SIG-M5 treated with dmso at 0.1 percent for 504 hours (cell line): ENCODE results near the gene ADORA1.

Source experiments
- DNase-seq: peaks from one replicate; lab custom pipeline; 2025; ENCODE audit not compliant: unreplicated experiment; lab: John Stamatoyannopoulos, UW

ADORA1 gene

DNA sequence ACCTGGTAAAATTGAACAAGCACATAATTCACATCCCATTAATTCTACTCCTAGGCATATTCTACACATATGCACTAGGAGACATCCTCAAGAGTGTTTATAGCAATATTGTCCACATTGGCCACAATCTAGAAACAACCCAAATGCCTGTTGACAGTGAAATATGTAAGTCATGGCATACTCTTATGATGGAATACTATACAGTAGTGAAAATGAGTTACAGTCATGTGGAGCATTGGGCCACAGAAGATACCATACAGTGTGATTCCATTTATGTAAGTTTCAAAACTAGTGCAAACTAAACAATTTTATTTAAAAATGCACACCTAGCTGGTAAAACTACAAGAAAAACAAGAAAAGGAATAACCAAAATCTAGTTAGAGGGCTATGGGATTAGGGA is 82.8 kb downstream of the ADORA1 start:
- DNase-seq = no peak

DNA sequence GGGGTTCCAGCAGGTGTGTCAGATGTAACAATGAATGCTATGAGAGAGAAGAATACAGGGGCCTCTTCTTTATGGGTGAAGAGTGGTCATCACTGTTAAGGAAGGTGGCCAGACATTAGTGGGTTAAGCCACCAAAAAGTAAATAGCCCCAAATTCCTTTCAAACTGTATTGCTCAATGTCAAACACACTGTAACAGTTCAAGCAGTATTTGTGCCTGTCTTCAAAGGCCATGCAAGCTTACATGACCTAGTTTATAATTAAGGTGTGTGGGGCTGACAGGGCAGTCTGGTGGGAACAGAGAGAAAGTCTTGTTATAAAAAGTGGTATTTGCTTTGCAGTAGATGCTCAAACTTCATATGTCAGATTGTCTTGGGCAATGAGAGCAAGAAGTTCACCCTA is 83.5 kb downstream of the ADORA1 start:
- peak; percentile 18 for DNase-seq

DNA sequence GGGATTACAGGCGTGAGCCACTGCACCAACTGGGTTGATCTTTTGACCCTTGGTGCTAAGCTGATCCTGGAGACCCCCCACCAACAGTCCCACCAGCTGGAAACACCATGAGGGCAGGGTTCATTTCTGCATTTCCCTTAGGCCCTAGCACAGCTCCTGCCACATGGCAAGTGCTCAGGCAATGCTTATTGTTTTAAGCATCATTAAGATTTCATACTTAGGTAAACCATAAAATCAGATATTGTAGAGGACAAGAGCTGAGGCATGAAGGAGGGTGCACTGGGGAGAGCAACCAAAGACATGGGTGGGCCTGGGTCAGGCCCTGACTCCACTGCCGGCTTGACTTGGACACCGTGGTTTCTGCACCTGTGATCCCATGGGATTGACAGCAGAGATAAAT is 84.3 kb downstream of the ADORA1 start:
- no peak for DNase-seq

- DNase-seq = no peak
Observed at GRCh38 chr1:203213126-203213525, 85.6 kb downstream of the ADORA1 start.

DNA sequence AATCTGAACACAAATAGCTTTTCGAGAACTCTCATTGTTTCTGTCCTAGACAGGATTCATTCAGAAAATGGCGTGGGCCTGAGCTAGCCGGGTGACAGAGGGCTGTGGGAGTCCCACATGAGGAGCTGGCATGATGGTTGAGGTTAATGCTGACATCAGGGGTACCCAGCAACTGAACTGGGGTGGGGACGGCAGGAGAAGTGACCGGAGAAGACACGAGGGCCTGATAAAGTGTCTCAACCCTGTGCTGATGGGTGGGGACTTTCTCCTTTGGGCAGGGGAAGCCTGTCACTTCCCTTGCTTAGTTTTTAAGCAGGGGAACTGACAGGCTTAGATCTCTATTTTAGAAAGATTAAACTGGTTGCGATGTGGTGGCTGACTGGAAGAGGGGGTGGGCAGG is 87.3 kb downstream of the ADORA1 start:
- no peak for DNase-seq

DNA sequence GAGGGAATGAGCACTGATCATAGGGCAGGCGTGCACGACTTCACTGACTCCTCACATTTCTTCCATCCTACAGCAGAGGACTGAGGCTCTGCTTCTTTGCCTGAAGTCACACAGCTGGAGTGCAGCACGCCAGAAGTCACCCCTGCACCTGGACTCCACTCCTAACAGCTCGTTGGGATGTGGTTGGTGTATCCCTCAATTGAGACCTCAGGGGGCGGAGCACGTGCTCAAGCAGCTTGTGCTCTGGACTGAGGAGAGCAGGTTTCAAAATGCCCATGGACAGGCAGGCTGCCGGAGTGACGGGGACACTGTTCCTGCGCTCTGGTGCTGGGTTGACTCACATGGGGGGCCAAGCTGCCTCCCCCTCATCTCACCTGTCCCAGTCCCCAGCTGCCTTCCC is 88.0 kb downstream of the ADORA1 start:
- no peak for DNase-seq

DNA sequence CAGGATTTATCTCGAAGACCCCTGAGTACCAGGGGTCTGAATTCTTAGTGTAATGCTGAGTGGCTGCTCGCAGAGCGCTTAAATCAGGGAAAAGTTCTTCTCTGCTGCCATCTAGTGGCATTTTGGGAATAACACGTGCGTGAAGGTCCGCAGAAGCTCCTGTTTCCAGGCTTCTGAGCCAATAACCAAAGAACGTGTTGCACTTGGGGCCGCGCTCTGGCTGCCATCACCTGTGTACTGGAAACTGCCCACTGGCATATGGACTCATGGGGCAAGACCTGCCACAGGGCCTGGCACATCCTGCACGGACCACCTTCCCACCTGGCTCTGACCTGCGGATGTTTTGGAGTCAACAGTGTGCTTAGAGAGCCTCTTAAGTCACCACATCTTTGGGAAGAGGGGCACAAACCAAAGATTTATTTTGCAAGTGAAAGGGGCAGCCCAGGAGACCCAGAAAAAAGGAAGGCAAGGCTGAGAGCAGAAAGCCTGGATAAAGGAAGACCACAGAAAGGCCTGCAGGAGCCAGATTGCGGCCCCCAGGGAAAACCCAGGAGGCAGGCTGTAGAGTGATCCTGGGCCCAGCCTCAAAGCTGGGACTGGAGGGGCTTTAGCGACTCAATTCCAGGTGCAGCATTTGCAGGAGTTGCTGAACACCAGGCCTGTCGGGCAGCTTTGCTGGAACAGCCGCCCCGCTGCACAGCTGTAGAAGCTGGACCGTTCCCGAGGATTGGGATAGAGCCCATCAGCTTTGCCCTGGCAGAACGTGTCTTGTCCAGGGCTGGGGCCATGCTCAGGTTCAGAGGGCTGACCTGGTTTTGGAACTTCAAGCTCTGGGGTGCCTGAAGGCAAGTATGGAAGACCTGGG is 89.0 kb downstream of the ADORA1 start:
- peak; percentile 72 for DNase-seq
